HepG2 (cell line): Measurements from ENCODE around the gene WNT1. TPM values are rescaled to one million over a fixed set of nuclear protein-coding genes. Genes with fewer than 3 reads are reported as not detected.

Experiments
- FOXM1 ChIP-seq: sonication (generic); formaldehyde crosslinking; IDR thresholded peaks from 2 replicates; pipeline ENCODE4 v1.5.0; 2020; ENCODE audit warnings: missing genetic modification reagents
- GATA4 ChIP-seq: sonication (generic); IDR thresholded peaks from 2 replicates; pipeline ENCODE4 v1.6.1; 2016; ENCODE audit warnings: antibody characterized with exemption, low read depth, borderline replicate concordance
- KDM3A ChIP-seq: IDR thresholded peaks from 2 replicates; pipeline ENCODE4 v1.6.1; 2018; ENCODE audit warnings: low read depth, missing compliant biosample characterization
- KMT2A ChIP-seq: sonication (generic); formaldehyde crosslinking; IDR thresholded peaks from 2 replicates; pipeline ENCODE4 v1.4.0; 2020; ENCODE audit warnings: missing genetic modification reagents
- MAFF ChIP-seq: IDR thresholded peaks from 2 replicates; pipeline ENCODE4 v1.6.1; 2011; ENCODE audit warnings: low read depth, low read length, improper control_type of control experiment
- NRL ChIP-seq: sonication (generic); formaldehyde crosslinking; IDR thresholded peaks from 2 replicates; pipeline ENCODE4 v1.5.0; 2020; ENCODE audit warnings: missing genetic modification reagents, mild to moderate bottlenecking, moderate library complexity, borderline replicate concordance
- TGIF2 ChIP-seq: IDR thresholded peaks from 2 replicates; pipeline ENCODE4 v1.6.1; 2016; ENCODE audit warnings: control low read depth, missing compliant biosample characterization
- ZNF83 ChIP-seq: sonication (generic); formaldehyde crosslinking; IDR thresholded peaks from 2 replicates; pipeline ENCODE4 v1.4.0; 2020; ENCODE audit warnings: missing genetic modification reagents, mild to moderate bottlenecking, borderline replicate concordance
- polyA plus RNA-seq, 8 experiments: library from polyadenylated mRNA; depleted of rRNA in 3 of 8; stranded (reverse) in 7 of 8; unstranded in 1 of 8; fragments of >200 nt; fragmentation: Illumina TruSeq in 4 of 8; extraction: Trizol in 4 of 8; gene quantifications; 2 replicates each; pipeline versions ENCODE4 v1.2.1 to v1.2.3, GENCODE V29; 2011 to 2016; ENCODE audit warnings: low read depth in 4 of 8, missing spikeins in 1 of 8, mixed read lengths in 1 of 8; ENCODE audit not compliant: insufficient read depth in 1 of 8
- total RNA-seq, 5 experiments: library from RNA; depleted of rRNA; stranded (reverse); fragments of >200 nt; fragmentation: Illumina TruSeq; extraction: Trizol; gene quantifications; 2 replicates each; pipeline ENCODE4 v1.2.3, GENCODE V29; 2016; ENCODE audit warnings: low read depth in 1 of 5
- TF ChIP-seq, protein P1 (sequence below): sonication (generic); formaldehyde crosslinking; IDR thresholded peaks from one replicate; pipeline ENCODE4 v1.5.1; 2020; ENCODE audit warnings: mild to moderate bottlenecking, missing genetic modification reagents; ENCODE audit errors: not compliant biosample characterization
- TF ChIP-seq, protein P2 (sequence below), 2 experiments: sonication (generic) in 1 of 2; formaldehyde crosslinking in 1 of 2; IDR thresholded peaks; 2 replicates each; pipeline versions ENCODE4 v1.5.1 to v1.6.1; 2011 to 2020; ENCODE audit warnings: borderline replicate concordance in 1 of 2, low read depth in 1 of 2, low read length in 1 of 2, mild to moderate bottlenecking in 1 of 2, missing genetic modification reagents in 1 of 2, moderate library complexity in 1 of 2
- TF ChIP-seq, protein P3 (sequence below): sonication (generic); formaldehyde crosslinking; IDR thresholded peaks from 2 replicates; pipeline ENCODE4 v1.5.0; 2020; ENCODE audit warnings: missing genetic modification reagents

WNT1 gene
- total and polyA plus RNA-seq, 2 of the 13 experiments (the other 11 are each of a cell fraction or from before 2014, with no cell fraction given), result not detected

DNA sequence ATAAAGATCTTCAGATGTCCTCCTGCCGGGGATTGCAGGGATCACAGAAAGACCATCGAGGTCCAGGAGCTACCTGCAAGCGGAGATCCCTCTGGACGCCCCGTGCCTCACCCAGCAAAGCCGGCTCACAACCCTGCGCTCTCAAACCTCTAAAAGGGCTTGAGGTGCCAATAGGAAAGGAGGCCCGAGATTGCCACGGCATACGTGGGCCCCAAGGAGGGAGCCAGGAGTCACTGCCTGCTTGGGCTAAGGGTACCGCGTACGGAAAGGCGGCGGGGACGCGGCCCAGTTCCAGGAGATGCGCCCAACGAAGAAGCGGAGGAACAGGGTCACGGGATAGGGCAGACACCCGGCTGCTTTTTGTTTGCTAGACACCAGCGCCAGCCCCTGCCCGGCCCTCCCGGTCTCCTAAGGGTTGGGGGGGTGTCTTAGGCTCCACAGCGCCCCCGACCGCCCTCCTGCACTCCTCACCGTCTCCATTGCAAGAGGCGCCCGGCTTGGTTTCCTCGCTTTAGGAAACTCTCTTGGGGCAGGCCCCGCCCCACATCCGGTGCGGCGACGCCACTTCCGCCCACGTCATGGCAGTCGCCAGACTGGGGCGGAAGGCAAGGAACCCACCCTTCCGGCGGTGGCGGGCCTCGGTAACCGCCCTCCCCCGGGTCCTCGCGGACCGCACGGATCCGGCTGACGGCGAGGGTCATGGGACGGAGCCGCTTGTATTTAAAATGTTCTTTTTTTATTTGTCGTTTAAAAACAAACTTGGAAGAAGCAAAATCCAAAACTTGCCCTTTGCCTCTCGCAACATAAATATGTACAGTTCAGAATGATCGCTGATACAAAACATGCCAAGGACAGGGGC, 40.4 kb downstream of the WNT1 start, which contains the start of gene PRKAG1 (continued):
- TF ChIP-seq, protein P1, sequence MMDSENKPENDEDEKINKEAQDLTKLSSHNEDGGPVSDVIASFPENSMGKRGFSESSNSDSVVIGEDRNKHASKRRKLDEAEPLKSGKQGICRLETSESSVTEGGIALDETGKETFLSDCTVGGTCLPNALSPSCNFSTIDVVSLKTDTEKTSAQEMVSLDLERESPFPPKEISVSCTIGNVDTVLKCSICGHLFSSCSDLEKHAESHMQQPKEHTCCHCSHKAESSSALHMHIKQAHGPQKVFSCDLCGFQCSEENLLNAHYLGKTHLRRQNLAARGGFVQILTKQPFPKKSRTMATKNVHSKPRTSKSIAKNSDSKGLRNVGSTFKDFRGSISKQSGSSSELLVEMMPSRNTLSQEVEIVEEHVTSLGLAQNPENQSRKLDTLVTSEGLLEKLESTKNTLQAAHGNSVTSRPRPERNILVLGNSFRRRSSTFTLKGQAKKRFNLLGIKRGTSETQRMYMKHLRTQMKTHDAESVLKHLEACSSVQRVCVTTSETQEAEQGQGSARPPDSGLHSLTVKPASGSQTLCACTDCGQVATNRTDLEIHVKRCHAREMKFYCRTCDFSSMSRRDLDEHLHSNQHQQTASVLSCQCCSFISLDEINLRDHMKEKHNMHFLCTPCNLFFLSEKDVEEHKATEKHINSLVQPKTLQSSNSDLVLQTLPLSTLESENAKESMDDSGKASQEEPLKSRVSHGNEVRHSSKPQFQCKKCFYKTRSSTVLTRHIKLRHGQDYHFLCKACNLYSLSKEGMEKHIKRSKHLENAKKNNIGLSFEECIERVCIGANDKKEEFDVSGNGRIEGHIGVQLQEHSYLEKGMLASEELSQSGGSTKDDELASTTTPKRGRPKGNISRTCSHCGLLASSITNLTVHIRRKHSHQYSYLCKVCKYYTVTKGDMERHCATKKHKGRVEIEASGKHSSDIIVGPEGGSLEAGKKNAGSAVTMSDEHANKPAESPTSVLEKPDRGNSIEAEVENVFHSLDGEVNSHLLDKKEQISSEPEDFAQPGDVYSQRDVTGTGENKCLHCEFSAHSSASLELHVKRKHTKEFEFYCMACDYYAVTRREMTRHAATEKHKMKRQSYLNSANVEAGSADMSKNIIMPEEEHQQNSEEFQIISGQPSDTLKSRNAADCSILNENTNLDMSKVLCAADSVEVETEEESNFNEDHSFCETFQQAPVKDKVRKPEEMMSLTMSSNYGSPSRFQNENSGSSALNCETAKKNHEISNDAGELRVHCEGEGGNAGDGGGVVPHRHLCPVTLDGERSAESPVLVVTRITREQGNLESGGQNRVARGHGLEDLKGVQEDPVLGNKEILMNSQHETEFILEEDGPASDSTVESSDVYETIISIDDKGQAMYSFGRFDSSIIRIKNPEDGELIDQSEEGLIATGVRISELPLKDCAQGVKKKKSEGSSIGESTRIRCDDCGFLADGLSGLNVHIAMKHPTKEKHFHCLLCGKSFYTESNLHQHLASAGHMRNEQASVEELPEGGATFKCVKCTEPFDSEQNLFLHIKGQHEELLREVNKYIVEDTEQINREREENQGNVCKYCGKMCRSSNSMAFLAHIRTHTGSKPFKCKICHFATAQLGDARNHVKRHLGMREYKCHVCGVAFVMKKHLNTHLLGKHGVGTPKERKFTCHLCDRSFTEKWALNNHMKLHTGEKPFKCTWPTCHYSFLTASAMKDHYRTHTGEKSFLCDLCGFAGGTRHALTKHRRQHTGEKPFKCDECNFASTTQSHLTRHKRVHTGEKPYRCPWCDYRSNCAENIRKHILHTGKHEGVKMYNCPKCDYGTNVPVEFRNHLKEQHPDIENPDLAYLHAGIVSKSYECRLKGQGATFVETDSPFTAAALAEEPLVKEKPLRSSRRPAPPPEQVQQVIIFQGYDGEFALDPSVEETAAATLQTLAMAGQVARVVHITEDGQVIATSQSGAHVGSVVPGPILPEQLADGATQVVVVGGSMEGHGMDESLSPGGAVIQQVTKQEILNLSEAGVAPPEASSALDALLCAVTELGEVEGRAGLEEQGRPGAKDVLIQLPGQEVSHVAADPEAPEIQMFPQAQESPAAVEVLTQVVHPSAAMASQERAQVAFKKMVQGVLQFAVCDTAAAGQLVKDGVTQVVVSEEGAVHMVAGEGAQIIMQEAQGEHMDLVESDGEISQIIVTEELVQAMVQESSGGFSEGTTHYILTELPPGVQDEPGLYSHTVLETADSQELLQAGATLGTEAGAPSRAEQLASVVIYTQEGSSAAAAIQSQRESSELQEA (CRISPR knock-in tag), result no peak
- TF ChIP-seq NRL (no peak), ZNF83 (CRISPR knock-in tag) (0 out of 2 replicates have a peak, but pooled peaks have one; percentile 26), KMT2A (CRISPR knock-in tag) (peak; percentile 71; the same call in 1 of the 2 replicates), KDM3A (CRISPR knock-in tag) (peak; percentile 38; the same call in 1 of the 2 replicates), GATA4 (0 out of 2 replicates have a peak, but pooled peaks have one; percentile 18), TGIF2 (CRISPR knock-in tag) (no peak), FOXM1 (CRISPR knock-in tag) (no peak), MAFF (no peak)
- TF ChIP-seq, protein P2, sequence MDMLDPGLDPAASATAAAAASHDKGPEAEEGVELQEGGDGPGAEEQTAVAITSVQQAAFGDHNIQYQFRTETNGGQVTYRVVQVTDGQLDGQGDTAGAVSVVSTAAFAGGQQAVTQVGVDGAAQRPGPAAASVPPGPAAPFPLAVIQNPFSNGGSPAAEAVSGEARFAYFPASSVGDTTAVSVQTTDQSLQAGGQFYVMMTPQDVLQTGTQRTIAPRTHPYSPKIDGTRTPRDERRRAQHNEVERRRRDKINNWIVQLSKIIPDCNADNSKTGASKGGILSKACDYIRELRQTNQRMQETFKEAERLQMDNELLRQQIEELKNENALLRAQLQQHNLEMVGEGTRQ (IDR thresholded peaks at IDR 0.05; ENCODE audit: low read depth, low read length), result no peak
- TF ChIP-seq, protein P2 (CRISPR knock-in tag; IDR thresholded peaks at IDR 0.05; ENCODE audit: borderline replicate concordance), result no peak
- TF ChIP-seq, protein P3, sequence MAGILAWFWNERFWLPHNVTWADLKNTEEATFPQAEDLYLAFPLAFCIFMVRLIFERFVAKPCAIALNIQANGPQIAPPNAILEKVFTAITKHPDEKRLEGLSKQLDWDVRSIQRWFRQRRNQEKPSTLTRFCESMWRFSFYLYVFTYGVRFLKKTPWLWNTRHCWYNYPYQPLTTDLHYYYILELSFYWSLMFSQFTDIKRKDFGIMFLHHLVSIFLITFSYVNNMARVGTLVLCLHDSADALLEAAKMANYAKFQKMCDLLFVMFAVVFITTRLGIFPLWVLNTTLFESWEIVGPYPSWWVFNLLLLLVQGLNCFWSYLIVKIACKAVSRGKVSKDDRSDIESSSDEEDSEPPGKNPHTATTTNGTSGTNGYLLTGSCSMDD (CRISPR knock-in tag), result no peak
